ENCODE measurements around the gene NRN1. TPM values are rescaled to one million over a fixed set of nuclear protein-coding genes. Genes with fewer than 3 reads are reported as not detected.

Gene NRN1
- total and polyA plus RNA-seq, 2 donors (not counting 3 experiments of a cell fraction or from before 2014, with no cell fraction given) = 12.8 to 26.2 TPM

DNA sequence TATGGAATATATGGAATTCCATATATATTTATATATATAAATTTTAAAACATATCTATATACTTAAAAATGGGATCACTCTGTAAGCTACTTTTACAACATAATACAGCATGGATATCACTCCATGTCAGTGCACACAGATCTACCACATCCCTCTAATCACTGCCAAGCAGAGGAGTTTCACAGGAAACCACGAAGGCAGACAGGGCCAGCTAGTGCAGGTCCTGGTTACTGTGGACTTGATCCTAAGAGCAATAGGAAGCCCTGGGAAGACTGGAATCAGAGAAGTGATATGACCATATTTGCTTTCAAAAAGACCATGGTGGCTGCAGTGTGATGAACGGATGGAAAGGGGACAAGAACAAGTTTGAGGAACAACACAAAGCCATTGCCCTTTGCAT is 40.0 kb upstream of the NRN1 start:
- no peak for TF ChIP-seq MAX (IDR thresholded peaks at IDR 0.05; ENCODE audit: insufficient read depth, insufficient read length)
- no peak for TF ChIP-seq FOS (IDR thresholded peaks at IDR 0.05; ENCODE audit: borderline replicate concordance, insufficient read depth, low read length)
- TF ChIP-seq EZH2 (IDR thresholded peaks at IDR 0.05; ENCODE audit: borderline replicate concordance, low read depth, low read length, severe bottlenecking) = no peak
- no peak for TF ChIP-seq POLR2A (IDR thresholded peaks at IDR 0.05; ENCODE audit: low read depth, low read length)
- TF ChIP-seq POLR2AphosphoS5 (IDR thresholded peaks at IDR 0.05; ENCODE audit: insufficient read depth, low read depth, low read length) = no peak
- no peak for TF ChIP-seq GATA2 (IDR thresholded peaks at IDR 0.05; ENCODE audit: insufficient read depth, insufficient read length, low read depth, low read length)
- no peak for TF ChIP-seq JUN (IDR thresholded peaks at IDR 0.05; ENCODE audit: borderline replicate concordance, insufficient read depth, insufficient read length, low read depth)
- no peak for TF ChIP-seq MYC (IDR thresholded peaks at IDR 0.05; ENCODE audit: low read depth, low read length)
- TF ChIP-seq CTCF (IDR thresholded peaks at IDR 0.05; ENCODE audit: extremely low read depth in 1 of 2, insufficient read depth in 1 of 2, low read depth in 1 of 2, low read length in 2 of 2) = no peak
- DNase-seq (ENCODE audit: low read depth, low spot score) (no peak), FAIRE-seq (no peak)
- H2AFZ ChIP-seq (ENCODE audit: low read depth, low read length) = no peak overlapping the region
- POLR2A ChIA-PET = no interaction called here
- H4K20me1 ChIP-seq (replicated peaks; ENCODE audit: control insufficient read depth, extremely low read depth, insufficient read depth, low read length) = no peaks in the 10 kb centered on the region
- no peak overlapping the region for H3K4me2 ChIP-seq (ENCODE audit: insufficient read depth, low read length)
- dilution Hi-C loops (cut with MboI; ENCODE audit: extremely low pct_ligation_motif_present, low sequenced_read_pairs) = no loop called here
- H3K9me3 ChIP-seq (replicated peaks; ENCODE audit: control insufficient read depth, insufficient read depth, low read length) = no peaks in the 10 kb centered on the region
- H3K4me1 ChIP-seq (ENCODE audit: control insufficient read depth, extremely low read depth, insufficient read depth, low read length) = no peaks in the 10 kb centered on the region
- no peak overlapping the region for H3K27ac ChIP-seq (ENCODE audit: insufficient read depth, low read depth, low read length)
- H3K27me3 ChIP-seq (ENCODE audit: control insufficient read depth in 2 of 2, insufficient read depth in 2 of 2, low read length in 2 of 2) = no peaks in the 10 kb centered on the region
- H3K4me3 ChIP-seq (replicated peaks in 1 of 3; ENCODE audit: insufficient read depth in 1 of 3, low read depth in 1 of 3, low read length in 3 of 3) = no peak overlapping the region
- no peaks in the 10 kb centered on the region for H3K79me2 ChIP-seq (ENCODE audit: control insufficient read depth, insufficient read depth, low read length)
- intact Hi-C loops (cut with micrococcal nuclease) = no loop called here
- CTCF ChIA-PET = no interaction called here
- H3K9me1 ChIP-seq (replicated peaks; ENCODE audit: control insufficient read depth, extremely low read depth, insufficient read depth, low read length) = no peaks in the 10 kb centered on the region
- no TSS peak for BruUV-seq (replicated peaks)
- H3K36me3 ChIP-seq (ENCODE audit: control insufficient read depth in 2 of 2, extremely low read depth in 1 of 2, insufficient read depth in 2 of 2, low read length in 2 of 2) = no peaks in the 10 kb centered on the region
- no peak overlapping the region for H3K9ac ChIP-seq (replicated peaks; ENCODE audit: extremely low read depth, insufficient read depth, low read length)

All from endothelial cell of umbilical vein (primary cell).